ENCODE data around the gene MRGPRX2.

MRGPRX2 gene

GRCh38 chr11:19092850-19093249 lies 32.3 kb upstream of the MRGPRX2 start:
- Histone ChIP-seq H3K9me3 (ENCODE audit: control insufficient read depth in 1 of 2, low read length in 2 of 2) (no peaks in the 10 kb centered on the region), H3K9ac (ENCODE audit: low read depth in 1 of 2, low read length in 2 of 2) (no peak overlapping the region), H3K27me3 (ENCODE audit: control insufficient read depth in 1 of 2, insufficient read depth in 2 of 2, low read length in 2 of 2) (no peaks in the 10 kb centered on the region), H3K4me3 (ENCODE audit: low read depth in 1 of 2, low read length in 2 of 2) (no peak overlapping the region), H3K36me3 (ENCODE audit: control insufficient read depth in 1 of 2, insufficient read depth in 2 of 2, low read length in 2 of 2) (no peaks in the 10 kb centered on the region), H3K4me1 (ENCODE audit: control insufficient read depth in 1 of 2, insufficient read depth in 2 of 2, low read length in 2 of 2) (no peaks in the 10 kb centered on the region), H3K27ac (ENCODE audit: low read depth, low read length) (no peak overlapping the region)

DNA sequence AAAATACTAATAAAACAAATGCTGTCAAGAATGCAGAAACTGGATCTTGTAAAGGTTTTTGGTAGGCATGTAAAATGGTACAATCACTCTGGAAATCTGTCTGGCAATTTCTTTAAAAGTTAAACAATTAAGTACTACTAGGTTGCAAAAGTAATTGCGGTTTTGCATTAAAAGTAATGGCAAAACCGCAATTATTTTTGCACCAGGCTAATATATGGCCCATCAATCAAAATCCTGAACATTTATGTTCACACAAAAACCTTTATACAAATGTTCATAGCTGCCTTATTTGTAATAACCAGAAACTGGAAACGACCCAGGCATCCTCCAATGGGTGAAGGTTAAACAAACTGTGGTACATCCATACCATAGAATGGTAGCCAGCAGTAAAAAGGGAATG lies 31.8 kb upstream of the MRGPRX2 start:
- Histone ChIP-seq H3K36me3 (ENCODE audit: control insufficient read depth in 1 of 2, insufficient read depth in 2 of 2, low read length in 2 of 2) (no peaks in the 10 kb centered on the region), H3K9ac (ENCODE audit: low read depth in 1 of 2, low read length in 2 of 2) (no peak overlapping the region), H3K4me3 (ENCODE audit: low read depth in 1 of 2, low read length in 2 of 2) (no peak overlapping the region), H3K4me1 (ENCODE audit: control insufficient read depth in 1 of 2, insufficient read depth in 2 of 2, low read length in 2 of 2) (no peaks in the 10 kb centered on the region), H3K27me3 (ENCODE audit: control insufficient read depth in 1 of 2, insufficient read depth in 2 of 2, low read length in 2 of 2) (no peaks in the 10 kb centered on the region), H3K9me3 (ENCODE audit: control insufficient read depth in 1 of 2, low read length in 2 of 2) (no peaks in the 10 kb centered on the region), H3K27ac (ENCODE audit: low read depth, low read length) (no peak overlapping the region)

DNA sequence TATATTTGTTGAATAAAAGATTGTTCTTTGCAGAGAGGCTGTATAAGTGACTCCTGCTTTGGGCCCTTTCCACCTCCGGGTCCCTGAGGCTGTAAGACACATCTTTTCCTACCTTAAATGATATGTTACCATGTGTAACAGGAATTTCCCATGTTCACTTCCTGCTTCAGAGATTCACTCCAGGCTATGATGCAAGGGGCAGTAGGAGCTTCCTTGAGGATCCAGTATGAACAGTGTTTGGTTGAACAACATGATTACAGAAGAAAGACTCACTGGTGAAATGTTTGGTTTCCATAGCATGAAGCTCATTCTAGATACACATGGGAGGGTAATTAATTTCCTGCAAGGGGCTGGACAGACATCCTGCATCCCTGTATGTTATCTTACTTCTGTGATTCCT lies 30.8 kb upstream of the MRGPRX2 start:
- Histone ChIP-seq H3K9me3 (ENCODE audit: control insufficient read depth in 1 of 2, low read length in 2 of 2) (no peaks in the 10 kb centered on the region), H3K4me3 (ENCODE audit: low read depth in 1 of 2, low read length in 2 of 2) (no peak overlapping the region), H3K36me3 (ENCODE audit: control insufficient read depth in 1 of 2, insufficient read depth in 2 of 2, low read length in 2 of 2) (no peaks in the 10 kb centered on the region), H3K27ac (ENCODE audit: low read depth, low read length) (no peak overlapping the region), H3K4me1 (ENCODE audit: control insufficient read depth in 1 of 2, insufficient read depth in 2 of 2, low read length in 2 of 2) (no peaks in the 10 kb centered on the region), H3K9ac (ENCODE audit: low read depth in 1 of 2, low read length in 2 of 2) (no peak overlapping the region), H3K27me3 (ENCODE audit: control insufficient read depth in 1 of 2, insufficient read depth in 2 of 2, low read length in 2 of 2) (no peaks in the 10 kb centered on the region)

DNA sequence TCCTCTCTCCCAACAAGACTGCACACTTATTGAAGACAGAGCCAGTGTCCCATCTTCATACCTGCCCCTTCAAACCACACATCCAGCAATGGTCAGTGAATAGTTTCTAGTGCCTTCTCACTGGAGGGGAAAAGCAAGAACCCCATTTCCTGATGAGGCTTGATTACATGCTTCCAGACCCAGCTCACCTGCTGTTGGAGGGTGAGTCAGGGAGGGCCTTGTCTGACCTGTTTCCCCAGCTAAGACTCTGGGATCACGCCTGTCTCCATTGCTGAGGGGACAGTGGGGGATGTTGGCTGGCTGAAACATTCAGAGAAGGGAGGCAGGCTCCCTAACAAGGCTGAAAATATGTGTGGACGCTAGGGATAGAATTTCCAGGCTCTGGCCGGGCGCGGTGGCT lies 28.9 kb upstream of the MRGPRX2 start:
- H3K36me3 ChIP-seq (ENCODE audit: control insufficient read depth in 1 of 2, insufficient read depth in 2 of 2, low read length in 2 of 2), result no peaks in the 10 kb centered on the region
- H3K27me3 ChIP-seq (ENCODE audit: control insufficient read depth in 1 of 2, insufficient read depth in 2 of 2, low read length in 2 of 2), result no peaks in the 10 kb centered on the region
- no peaks in the 10 kb centered on the region for H3K4me1 ChIP-seq (ENCODE audit: control insufficient read depth in 1 of 2, insufficient read depth in 2 of 2, low read length in 2 of 2)
- H3K9ac ChIP-seq (ENCODE audit: low read depth in 1 of 2, low read length in 2 of 2), result no peak overlapping the region
- H3K4me3 ChIP-seq (ENCODE audit: low read depth in 1 of 2, low read length in 2 of 2), result no peak overlapping the region
- no peaks in the 10 kb centered on the region for H3K9me3 ChIP-seq (ENCODE audit: control insufficient read depth in 1 of 2, low read length in 2 of 2)
- H3K27ac ChIP-seq (ENCODE audit: low read depth, low read length), result no peak overlapping the region

- Histone ChIP-seq H3K4me3 (ENCODE audit: low read depth in 1 of 2, low read length in 2 of 2) (no peak overlapping the region), H3K36me3 (ENCODE audit: control insufficient read depth in 1 of 2, insufficient read depth in 2 of 2, low read length in 2 of 2) (no peaks in the 10 kb centered on the region), H3K9me3 (ENCODE audit: control insufficient read depth in 1 of 2, low read length in 2 of 2) (no peaks in the 10 kb centered on the region), H3K9ac (ENCODE audit: low read depth in 1 of 2, low read length in 2 of 2) (no peak overlapping the region), H3K27ac (ENCODE audit: low read depth, low read length) (no peak overlapping the region), H3K4me1 (ENCODE audit: control insufficient read depth in 1 of 2, insufficient read depth in 2 of 2, low read length in 2 of 2) (no peaks in the 10 kb centered on the region), H3K27me3 (ENCODE audit: control insufficient read depth in 1 of 2, insufficient read depth in 2 of 2, low read length in 2 of 2) (no peaks in the 10 kb centered on the region)
These were observed 28.3 kb upstream of the MRGPRX2 start for GRCh38 chr11:19088791-19089190.

DNA sequence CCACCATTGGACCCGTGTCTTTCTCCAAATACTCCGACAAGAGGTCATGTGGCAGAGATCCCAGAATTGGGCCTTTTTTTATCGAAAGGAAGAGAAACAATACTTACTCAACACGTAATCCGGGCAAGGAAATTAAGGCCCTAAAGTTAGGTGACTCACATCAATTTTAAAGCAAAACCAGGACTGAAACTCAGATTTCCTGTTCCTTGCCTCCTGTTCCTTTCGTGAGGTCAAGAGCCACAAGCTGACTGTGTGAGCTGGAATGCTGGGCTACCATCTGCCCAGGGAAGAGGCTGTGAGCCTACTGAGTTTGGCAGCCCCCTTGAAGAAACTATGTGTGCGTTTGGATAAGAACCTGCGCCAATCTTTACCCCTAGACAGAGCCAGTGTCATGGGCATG lies 27.1 kb upstream of the MRGPRX2 start:
- Histone ChIP-seq H3K4me1 (ENCODE audit: control insufficient read depth in 1 of 2, insufficient read depth in 2 of 2, low read length in 2 of 2) (no peaks in the 10 kb centered on the region), H3K36me3 (ENCODE audit: control insufficient read depth in 1 of 2, insufficient read depth in 2 of 2, low read length in 2 of 2) (no peaks in the 10 kb centered on the region), H3K9me3 (ENCODE audit: control insufficient read depth in 1 of 2, low read length in 2 of 2) (no peaks in the 10 kb centered on the region), H3K9ac (ENCODE audit: low read depth in 1 of 2, low read length in 2 of 2) (no peak overlapping the region), H3K27ac (ENCODE audit: low read depth, low read length) (no peak overlapping the region), H3K27me3 (ENCODE audit: control insufficient read depth in 1 of 2, insufficient read depth in 2 of 2, low read length in 2 of 2) (no peaks in the 10 kb centered on the region), H3K4me3 (ENCODE audit: low read depth in 1 of 2, low read length in 2 of 2) (no peak overlapping the region)

DNA sequence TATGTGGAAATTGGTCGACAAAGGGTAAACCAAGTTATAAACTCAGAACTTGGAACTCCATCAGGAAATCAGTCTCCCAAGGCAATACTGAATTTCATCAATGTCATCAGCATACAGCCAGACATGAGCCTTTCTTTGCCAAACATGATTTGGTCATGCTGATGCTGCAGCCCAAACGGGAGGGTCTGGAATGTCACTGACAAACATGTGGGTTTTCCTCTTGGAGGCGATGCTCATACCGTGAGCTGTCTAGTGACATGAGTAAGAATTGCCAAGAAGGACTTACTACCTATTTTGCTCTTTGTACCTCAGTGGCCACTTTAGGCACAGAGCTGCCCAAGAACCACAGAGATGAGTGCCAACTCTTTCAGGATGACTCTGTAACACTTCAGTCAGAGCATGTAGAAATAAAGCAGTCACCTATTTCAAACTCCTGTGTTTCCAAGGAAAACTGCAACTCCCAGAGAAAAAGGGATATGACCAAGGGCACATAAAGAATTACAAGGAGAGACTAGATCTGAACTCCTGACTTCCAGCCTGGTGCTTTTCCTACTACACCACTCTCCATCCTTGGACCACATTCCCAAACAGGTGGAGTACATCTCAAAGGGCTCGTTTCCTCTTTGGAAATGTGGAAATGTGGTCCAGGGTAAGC lies 24.3 kb upstream of the MRGPRX2 start:
- Histone ChIP-seq H3K4me1 (ENCODE audit: control insufficient read depth in 1 of 2, insufficient read depth in 2 of 2, low read length in 2 of 2) (no peaks in the 10 kb centered on the region), H3K27ac (ENCODE audit: low read depth, low read length) (no peak overlapping the region), H3K4me3 (ENCODE audit: low read depth in 1 of 2, low read length in 2 of 2) (no peak overlapping the region)

GRCh38 chr11:19083166-19083565 lies 22.6 kb upstream of the MRGPRX2 start:
- no peak overlapping the region for H3K4me3 ChIP-seq (ENCODE audit: low read depth in 1 of 2, low read length in 2 of 2)
- no peaks in the 10 kb centered on the region for H3K36me3 ChIP-seq (ENCODE audit: control insufficient read depth in 1 of 2, insufficient read depth in 2 of 2, low read length in 2 of 2)
- no peak overlapping the region for H3K27ac ChIP-seq (ENCODE audit: low read depth, low read length)
- no peak overlapping the region for H3K9ac ChIP-seq (ENCODE audit: low read depth in 1 of 2, low read length in 2 of 2)
- no peaks in the 10 kb centered on the region for H3K9me3 ChIP-seq (ENCODE audit: control insufficient read depth in 1 of 2, low read length in 2 of 2)
- no peaks in the 10 kb centered on the region for H3K4me1 ChIP-seq (ENCODE audit: control insufficient read depth in 1 of 2, insufficient read depth in 2 of 2, low read length in 2 of 2)
- H3K27me3 ChIP-seq (ENCODE audit: control insufficient read depth in 1 of 2, insufficient read depth in 2 of 2, low read length in 2 of 2), result no peaks in the 10 kb centered on the region

More for the DNA sequence above, 24.3 kb upstream of the MRGPRX2 start:
- Histone ChIP-seq H3K9me3 (ENCODE audit: control insufficient read depth in 1 of 2, low read length in 2 of 2) (no peaks in the 10 kb centered on the region), H3K27me3 (ENCODE audit: control insufficient read depth in 1 of 2, insufficient read depth in 2 of 2, low read length in 2 of 2) (no peaks in the 10 kb centered on the region), H3K36me3 (ENCODE audit: control insufficient read depth in 1 of 2, insufficient read depth in 2 of 2, low read length in 2 of 2) (no peaks in the 10 kb centered on the region), H3K9ac (ENCODE audit: low read depth in 1 of 2, low read length in 2 of 2) (no peak overlapping the region)

DNA sequence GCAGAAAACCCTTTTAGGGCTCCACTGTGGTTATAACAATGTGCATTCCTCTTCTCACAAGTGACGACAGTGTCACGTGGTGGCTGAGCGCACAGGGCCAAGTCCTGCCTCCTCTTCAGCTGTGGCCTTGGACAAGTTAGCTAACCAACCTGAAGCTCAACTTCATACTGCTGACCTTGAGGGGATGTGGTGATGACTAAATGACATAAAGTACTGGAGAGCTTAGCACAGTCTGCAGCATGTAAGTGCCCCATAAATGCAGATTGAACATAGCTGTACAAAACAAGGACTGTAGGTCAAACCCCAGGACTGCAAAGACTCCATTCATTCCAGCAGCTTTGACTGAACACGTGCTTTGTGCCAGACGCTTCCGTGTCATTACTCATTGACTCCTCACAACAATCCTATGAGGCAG lies 20.1 kb upstream of the MRGPRX2 start:
- H3K9ac ChIP-seq (ENCODE audit: low read depth in 1 of 2, low read length in 2 of 2), result no peak overlapping the region
- no peaks in the 10 kb centered on the region for H3K9me3 ChIP-seq (ENCODE audit: control insufficient read depth in 1 of 2, low read length in 2 of 2)
- H3K27me3 ChIP-seq (ENCODE audit: control insufficient read depth in 1 of 2, insufficient read depth in 2 of 2, low read length in 2 of 2), result no peaks in the 10 kb centered on the region
- H3K36me3 ChIP-seq (ENCODE audit: control insufficient read depth in 1 of 2, insufficient read depth in 2 of 2, low read length in 2 of 2), result no peaks in the 10 kb centered on the region
- H3K4me1 ChIP-seq (ENCODE audit: control insufficient read depth in 1 of 2, insufficient read depth in 2 of 2, low read length in 2 of 2), result peaks cover 0 to 6% of the 10 kb centered on the region in 2 donors
- no peak overlapping the region for H3K4me3 ChIP-seq (ENCODE audit: low read depth in 1 of 2, low read length in 2 of 2)
- H3K27ac ChIP-seq (ENCODE audit: low read depth, low read length), result no peak overlapping the region

GRCh38 chr11:19079643-19080440 lies 19.3 kb upstream of the MRGPRX2 start:
- Histone ChIP-seq H3K9ac (ENCODE audit: low read depth in 1 of 2, low read length in 2 of 2) (no peak overlapping the region), H3K27me3 (ENCODE audit: control insufficient read depth in 1 of 2, insufficient read depth in 2 of 2, low read length in 2 of 2) (no peaks in the 10 kb centered on the region), H3K36me3 (ENCODE audit: control insufficient read depth in 1 of 2, insufficient read depth in 2 of 2, low read length in 2 of 2) (no peaks in the 10 kb centered on the region), H3K27ac (ENCODE audit: low read depth, low read length) (no peak overlapping the region), H3K4me3 (ENCODE audit: low read depth in 1 of 2, low read length in 2 of 2) (no peak overlapping the region), H3K9me3 (ENCODE audit: control insufficient read depth in 1 of 2, low read length in 2 of 2) (no peaks in the 10 kb centered on the region), H3K4me1 (ENCODE audit: control insufficient read depth in 1 of 2, insufficient read depth in 2 of 2, low read length in 2 of 2) (peaks cover 0 to 6% of the 10 kb centered on the region in 2 donors)
